PC-9 (cell line): ENCODE results near the gene RABL2A. TPM values are rescaled to one million over a fixed set of nuclear protein-coding genes. Genes with fewer than 3 reads are reported as not detected.
A peak's percentile ranks its signal among the peaks of the same experiment; 100 is the strongest.
"Not testable (repeated sequence)": the region's sequence is repeated elsewhere in the genome, so short reads cannot be mapped to it uniquely, and the experiment has no call there.

Experiments
- Bru-seq: library from RNA; stranded (reverse); fragments of 400-500 nt; gene quantifications from one replicate; lab custom pipeline; 2021; lab: Mats Ljungman, UMichigan
- BruChase-seq, 2 experiments: library from RNA; stranded (reverse); fragments of 400-500 nt; gene quantifications; one replicate each; lab custom pipeline; 2021; lab: Mats Ljungman, UMichigan
- BruUV-seq: library from RNA; stranded (reverse); fragments of 400-500 nt; replicated peaks from 2 replicates; lab custom pipeline; 2021; lab: Mats Ljungman, UMichigan
- CTCF ChIA-PET: fragments of 300-600 bp; sonication (Branson Sonifier 250); formaldehyde crosslinking; loops from one replicate; lab custom pipeline; 2022; ENCODE audit warnings: antibody characterized with exemption; lab: Charles Lee
- POLR2A ChIA-PET: fragments of 300-600 bp; sonication (Branson Sonifier 250); formaldehyde crosslinking; loops from one replicate; lab custom pipeline; 2022; ENCODE audit warnings: antibody characterized with exemption; ENCODE audit not compliant: unreplicated experiment; lab: Charles Lee
- DNase-seq, 2 experiments: peaks; one replicate each; pipeline versions ENCODE4 v3.0.0 to v3.0.0-alpha.2; 2015 to 2022; ENCODE audit warnings: mixed read lengths in 1 of 2
- H2AFZ ChIP-seq: fragments of 200-600 bp; sonication (generic); 2 replicates; pipeline ENCODE4 v1.8.1; 2017; ENCODE audit warnings: antibody characterized with exemption
- H3F3A ChIP-seq: fragments of 200-600 bp; sonication (generic); 2 replicates; pipeline ENCODE4 v1.8.1; 2017; ENCODE audit warnings: antibody characterized with exemption, mild to moderate bottlenecking, low read depth; ENCODE audit not compliant: insufficient read depth
- H3K27ac ChIP-seq: fragments of 200-600 bp; sonication (generic); 2 replicates; pipeline ENCODE4 v1.6.1; 2016; ENCODE audit warnings: mixed run types
- H3K27me3 ChIP-seq: fragments of 200-600 bp; sonication (generic); 2 replicates; pipeline ENCODE4 v1.6.1; 2016; ENCODE audit warnings: low read depth, mixed run types; ENCODE audit not compliant: insufficient read depth
- H3K36me3 ChIP-seq: fragments of 200-600 bp; sonication (generic); 2 replicates; pipeline ENCODE4 v1.6.1; 2016; ENCODE audit warnings: low read depth, mixed run types
- H3K4me1 ChIP-seq: fragments of 200-600 bp; sonication (generic); replicated peaks from 2 replicates; pipeline ENCODE4 v1.6.1; 2016; ENCODE audit warnings: mixed run types; ENCODE audit not compliant: insufficient read depth
- H3K4me2 ChIP-seq: fragments of 200-600 bp; sonication (generic); 2 replicates; pipeline ENCODE4 v1.6.1; 2017; ENCODE audit warnings: mixed run types
- H3K4me3 ChIP-seq: fragments of 200-600 bp; sonication (generic); 2 replicates; pipeline ENCODE4 v1.6.1; 2016; ENCODE audit warnings: mixed run types
- H3K79me2 ChIP-seq: fragments of 200-600 bp; sonication (generic); 2 replicates; pipeline ENCODE4 v1.6.1; 2017; ENCODE audit warnings: low read depth, mixed run types
- H3K9me2 ChIP-seq: fragments of 200-600 bp; sonication (generic); 2 replicates; pipeline ENCODE4 v1.8.1; 2017; ENCODE audit warnings: mild to moderate bottlenecking; ENCODE audit not compliant: insufficient read depth
- H3K9me3 ChIP-seq: fragments of 200-600 bp; sonication (generic); 2 replicates; pipeline ENCODE4 v1.8.1; 2016; ENCODE audit warnings: low read depth; ENCODE audit not compliant: insufficient read depth
- H4K20me1 ChIP-seq: fragments of 200-600 bp; sonication (generic); 2 replicates; pipeline ENCODE4 v1.8.1; 2017; ENCODE audit not compliant: insufficient read depth
- intact Hi-C: fragments of 100-400 bp; cut with micrococcal nuclease; formaldehyde crosslinking; loops from one replicate; pipeline ENCODE4 v1.10.0; 2022; ENCODE audit not compliant: unreplicated experiment
- long read RNA-seq: library from polyadenylated mRNA; stranded (forward); transcript quantifications from one replicate; pipeline ENCODE4 v2.0.0, GENCODE V29; 2022
- total RNA-seq: library from RNA; stranded (reverse); gene quantifications from 2 replicates; pipeline ENCODE4 v1.2.3, GENCODE V29; 2021

The RABL2A gene
- total RNA-seq (19.3 and 27.7 TPM in 2 replicates), Bru-seq, nascent RNA (percentile 67 among the genes with signal in this experiment), BruChase-seq, experiment 1, labeled RNA remaining after a 2-hour chase (percentile 58 among the genes with signal in this experiment), BruChase-seq, experiment 2, labeled RNA remaining after a 6-hour chase (percentile 55 among the genes with signal in this experiment)
- long read RNA-seq, partial matches to known transcripts = 4 of 6 reads
- long read RNA-seq, other reads (novel, unspliced or antisense) = 2 of 6 reads

GRCh38 chr2:113626616-113627330 lies at the start of gene RABL2A:
RABL2A (plus strand) TSS chr2:113627266; CDS start chr2:113628607, 1,341 bp downstream.
- not testable (repeated sequence) for H3K36me3 ChIP-seq

DNA sequence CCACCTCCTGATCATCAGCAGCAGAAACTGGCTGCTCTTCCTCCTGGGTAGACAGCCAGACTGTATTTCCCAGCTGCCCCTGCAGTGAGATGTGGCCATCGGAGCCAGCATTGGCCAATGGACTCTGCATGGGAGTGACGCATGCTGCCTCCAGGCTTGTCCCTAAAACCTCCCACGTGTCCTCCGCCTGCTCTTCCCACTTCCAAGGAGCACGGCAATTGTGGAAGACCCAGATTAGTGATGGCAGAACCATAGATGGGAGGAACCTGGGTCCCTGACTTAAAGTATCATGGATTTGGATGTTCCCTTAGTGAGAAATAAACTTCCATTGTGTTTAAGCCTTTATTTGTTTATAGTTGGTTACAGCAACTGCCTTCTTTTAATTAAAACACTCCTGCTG lies 48.6 kb upstream of the RABL2A start:
- H3K9me2 ChIP-seq, H3K36me3 ChIP-seq, H3K4me1 ChIP-seq, H3K4me3 ChIP-seq, H3F3A ChIP-seq, DNase-seq, H3K4me2 ChIP-seq, POLR2A ChIA-PET, H4K20me1 ChIP-seq, H3K79me2 ChIP-seq, H2AFZ ChIP-seq, H3K27me3 ChIP-seq, H3K9me3 ChIP-seq, intact Hi-C loops, CTCF ChIA-PET, H3K27ac ChIP-seq, BruUV-seq: not testable (repeated sequence)

More at GRCh38 chr2:113626616-113627330, at the start of gene RABL2A:
- Histone ChIP-seq H3K4me2 (peak within 1 kb of the TSS; percentile 78), H3K4me3 (peak within 1 kb of the TSS; percentile 63), H2AFZ (peak within 1 kb of the TSS; percentile 74; the same call in 1 of the 2 replicates)
- H3K27me3 ChIP-seq, CTCF ChIA-PET, POLR2A ChIA-PET, H3K9me3 ChIP-seq, H3K27ac ChIP-seq, H3F3A ChIP-seq, H3K9me2 ChIP-seq, intact Hi-C loops, H3K4me1 ChIP-seq, H4K20me1 ChIP-seq, H3K79me2 ChIP-seq: not testable (repeated sequence)
- peak; percentile 61 to 93 for DNase-seq
- BruUV-seq = TSS peak; percentile 79

DNA sequence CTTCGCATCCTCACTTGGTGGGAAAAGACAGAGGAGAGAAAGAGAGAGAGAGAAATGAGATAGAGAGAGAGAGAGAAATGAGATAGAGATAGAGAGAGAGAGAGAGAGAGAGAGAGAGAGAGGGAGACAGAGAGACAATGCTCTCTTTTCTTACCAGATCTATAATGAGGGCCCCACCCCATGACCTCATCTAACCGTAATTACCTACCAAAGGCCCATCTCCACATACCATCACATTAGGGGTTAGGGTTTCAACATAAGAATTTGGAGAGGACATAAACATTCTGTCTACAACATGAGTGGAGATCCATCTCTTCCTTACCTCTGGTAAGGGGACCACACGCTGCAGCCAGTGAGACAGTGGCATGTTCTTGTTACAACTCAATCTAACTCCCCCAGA lies 44.6 kb upstream of the RABL2A start:
- H3K4me3 ChIP-seq, H4K20me1 ChIP-seq, H2AFZ ChIP-seq, CTCF ChIA-PET, intact Hi-C loops, H3K27ac ChIP-seq, POLR2A ChIA-PET, H3K9me3 ChIP-seq, H3K36me3 ChIP-seq, H3K27me3 ChIP-seq, H3F3A ChIP-seq, BruUV-seq, H3K9me2 ChIP-seq: not testable (repeated sequence)
- H3K4me1 ChIP-seq = peaks cover 11% of the 10 kb centered on the region
- peaks cover 12% of the 10 kb centered on the region for H3K79me2 ChIP-seq
- H3K4me2 ChIP-seq = peak overlapping the region; percentile 98; the same call in 1 of the 2 replicates
- DNase-seq = peak in 1 of 2 experiments; percentile 31

DNA sequence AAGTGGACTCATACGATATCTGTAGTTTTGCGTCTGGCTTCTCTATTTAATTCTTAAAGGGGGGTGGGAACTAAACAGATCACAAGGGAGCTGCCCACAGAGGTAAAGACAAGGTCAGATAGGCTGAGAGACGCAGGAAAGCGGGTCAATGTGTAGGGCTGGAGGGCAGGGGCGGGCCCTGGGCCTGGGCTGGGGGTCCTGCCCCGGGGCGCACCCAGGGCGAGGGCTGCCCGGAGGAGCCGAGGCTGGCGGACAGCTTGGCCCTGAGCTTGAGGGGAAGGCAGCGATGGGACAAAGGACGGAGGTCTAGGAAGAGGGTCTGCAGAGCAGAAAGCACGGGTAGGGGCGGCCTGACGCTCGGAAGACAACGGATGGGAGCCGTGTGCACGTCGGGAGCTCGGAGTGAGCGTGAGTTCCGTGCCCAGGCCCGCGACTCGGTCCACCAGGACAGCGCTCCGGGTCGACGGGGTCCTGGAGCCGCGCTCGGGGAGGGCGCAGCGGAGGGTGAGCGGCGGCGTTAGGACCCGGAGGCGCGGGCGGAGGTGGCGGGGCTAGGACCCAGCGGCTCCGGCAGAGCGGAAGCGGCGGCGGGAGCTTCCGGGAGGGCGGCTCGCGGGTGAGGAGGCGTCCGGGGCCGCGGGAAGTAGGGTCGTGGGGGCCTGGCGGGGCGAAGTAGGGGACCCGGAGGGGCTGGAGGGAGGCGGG lies 43.4 kb upstream of the RABL2A start:
- intact Hi-C loops, H3K9me3 ChIP-seq, H3K9me2 ChIP-seq, H4K20me1 ChIP-seq, BruUV-seq, CTCF ChIA-PET, H3K27me3 ChIP-seq, H3K36me3 ChIP-seq, H3K27ac ChIP-seq, H3F3A ChIP-seq: not testable (repeated sequence)
- Histone ChIP-seq H3K79me2 (peaks cover 12% of the 10 kb centered on the region), H3K4me3 (peak overlapping the region; percentile 95), H3K4me1 (peaks cover 11% of the 10 kb centered on the region), H3K4me2 (peak overlapping the region; percentile 98), H2AFZ (peak overlapping the region; percentile 89)
- POLR2A ChIA-PET = interaction anchor here (0.6 kb wide), 1 partner anchor 130 kb away, joined by 3 read pairs; no protein-coding TSS in a partner anchor
- DNase-seq = peak; percentile 34 to 73

- H3K79me2 ChIP-seq = peaks cover 12% of the 10 kb centered on the region
- peaks cover 11% of the 10 kb centered on the region for H3K4me1 ChIP-seq
- DNase-seq, H3F3A ChIP-seq, POLR2A ChIA-PET, intact Hi-C loops, H3K9me2 ChIP-seq, H3K27ac ChIP-seq, H4K20me1 ChIP-seq, H2AFZ ChIP-seq, H3K27me3 ChIP-seq, H3K36me3 ChIP-seq, CTCF ChIA-PET, H3K9me3 ChIP-seq: not testable (repeated sequence)
- BruUV-seq = TSS peak; percentile 59
- peak overlapping the region; percentile 61 for H3K4me3 ChIP-seq
- H3K4me2 ChIP-seq = peak overlapping the region; percentile 80
Observed at GRCh38 chr2:113584311-113585092, 42.6 kb upstream of the RABL2A start.
